Uterus (tissue), 2 donors: ENCODE measurements around the gene SHB.

Source experiments
- POLR2A ChIP-seq, 2 donors: fragments of 450-650 bp; IDR thresholded peaks; one replicate each; pipeline ENCODE4 v1.6.1; 2016; ENCODE audit warnings: antibody characterized with exemption in 2 of 2, mild to moderate bottlenecking in 1 of 2, moderate library complexity in 1 of 2
- TF ChIP-seq, protein P1 (sequence below), 4 experiments: fragments of 200-600 bp in 2 of 4; fragments of 450-650 bp in 2 of 4; sonication (generic) in 2 of 4; IDR thresholded peaks; one replicate each; pipeline ENCODE4 v1.5.1; 2016 to 2019; ENCODE audit warnings: antibody characterized with exemption in 4 of 4, mild to moderate bottlenecking in 2 of 4, moderate library complexity in 1 of 4

DNA sequence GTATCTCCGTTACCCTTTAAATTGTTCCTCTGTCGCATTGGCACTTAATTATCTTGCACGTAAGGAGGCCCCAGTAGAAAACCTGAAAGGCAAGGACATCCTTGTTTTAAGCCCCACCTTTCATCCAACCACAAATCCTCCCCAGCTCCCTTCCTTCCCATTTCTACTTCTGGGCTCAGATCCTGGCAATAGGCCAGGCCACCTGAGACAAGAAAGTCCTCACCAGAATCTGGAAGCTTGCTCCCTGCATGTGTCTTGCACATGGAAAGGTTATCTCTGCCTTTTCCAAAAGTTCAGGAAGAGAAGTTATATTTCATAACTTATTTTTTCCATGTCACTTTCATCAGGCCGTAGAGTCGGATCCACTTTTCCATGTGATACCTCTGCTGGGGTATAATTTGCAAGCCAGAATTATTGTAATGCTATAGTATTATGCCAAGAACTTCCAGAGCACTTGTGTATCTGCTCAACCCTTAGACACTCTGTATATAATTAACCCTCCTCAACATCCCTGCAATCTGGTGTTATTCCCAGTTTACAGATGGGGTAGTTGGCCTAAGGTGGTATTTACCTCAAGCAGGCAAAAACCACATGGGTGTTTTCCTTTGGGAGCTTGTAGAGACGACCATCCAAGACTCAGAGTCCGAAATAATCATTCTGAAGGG, 2.6 kb upstream of the SHB start:
- TF ChIP-seq POLR2A (IDR thresholded peaks at IDR 0.05): no peak
- TF ChIP-seq, protein P1, sequence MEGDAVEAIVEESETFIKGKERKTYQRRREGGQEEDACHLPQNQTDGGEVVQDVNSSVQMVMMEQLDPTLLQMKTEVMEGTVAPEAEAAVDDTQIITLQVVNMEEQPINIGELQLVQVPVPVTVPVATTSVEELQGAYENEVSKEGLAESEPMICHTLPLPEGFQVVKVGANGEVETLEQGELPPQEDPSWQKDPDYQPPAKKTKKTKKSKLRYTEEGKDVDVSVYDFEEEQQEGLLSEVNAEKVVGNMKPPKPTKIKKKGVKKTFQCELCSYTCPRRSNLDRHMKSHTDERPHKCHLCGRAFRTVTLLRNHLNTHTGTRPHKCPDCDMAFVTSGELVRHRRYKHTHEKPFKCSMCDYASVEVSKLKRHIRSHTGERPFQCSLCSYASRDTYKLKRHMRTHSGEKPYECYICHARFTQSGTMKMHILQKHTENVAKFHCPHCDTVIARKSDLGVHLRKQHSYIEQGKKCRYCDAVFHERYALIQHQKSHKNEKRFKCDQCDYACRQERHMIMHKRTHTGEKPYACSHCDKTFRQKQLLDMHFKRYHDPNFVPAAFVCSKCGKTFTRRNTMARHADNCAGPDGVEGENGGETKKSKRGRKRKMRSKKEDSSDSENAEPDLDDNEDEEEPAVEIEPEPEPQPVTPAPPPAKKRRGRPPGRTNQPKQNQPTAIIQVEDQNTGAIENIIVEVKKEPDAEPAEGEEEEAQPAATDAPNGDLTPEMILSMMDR (IDR thresholded peaks at IDR 0.05): no peak
